H1 (cell line): ENCODE data around the gene CNOT10. TPM values are rescaled to one million over a fixed set of nuclear protein-coding genes. Genes with fewer than 3 reads are reported as not detected.

Experiments used
- CTCF ChIA-PET: fragments of 300-600 bp; sonication (Branson Sonifier 250); formaldehyde crosslinking; loops from one replicate; lab custom pipeline; 2021; ENCODE audit not compliant: partially characterized antibody; lab: Charles Lee
- POLR2A ChIA-PET: fragments of 300-600 bp; sonication (Branson Sonifier 250); formaldehyde crosslinking; loops from one replicate; lab custom pipeline; 2021; ENCODE audit warnings: inconsistent platforms; ENCODE audit not compliant: partially characterized antibody; lab: Charles Lee
- DNase-seq, 2 experiments: peaks; one replicate each; pipeline versions ENCODE4 v3.0.0 to v3.0.0-alpha.2; 2010 to 2022; ENCODE audit warnings: low spot score in 2 of 2, low read depth in 1 of 2, mixed read lengths in 1 of 2
- FAIRE-seq: peaks from 2 replicates; lab custom pipeline; 2011; peaks lifted over from hg19 to GRCh38; lab: Jason Lieb, UNC
- H2AFZ ChIP-seq: 2 replicates; pipeline ENCODE4 v1.8.1; 2012; ENCODE audit warnings: low read length, inconsistent platforms
- H2AK5ac ChIP-seq: 2 replicates; pipeline ENCODE4 v1.6.1; 2013; ENCODE audit warnings: low read depth, low read length
- H2BK120ac ChIP-seq: replicated peaks from 2 replicates; pipeline ENCODE3; 2013; ENCODE audit warnings: low read depth, low read length, inconsistent platforms
- H2BK12ac ChIP-seq: 2 replicates; pipeline ENCODE4 v1.6.1; 2013; ENCODE audit warnings: low read depth, low read length
- H2BK15ac ChIP-seq: 2 replicates; pipeline ENCODE4 v1.6.1; 2013; ENCODE audit warnings: low read length
- H2BK20ac ChIP-seq: 2 replicates; pipeline ENCODE4 v1.6.1; 2013; ENCODE audit warnings: low read length
- H2BK5ac ChIP-seq: 2 replicates; pipeline ENCODE4 v1.6.1; 2013; ENCODE audit warnings: low read depth, low read length
- H3K14ac ChIP-seq: 2 replicates; pipeline ENCODE4 v1.6.1; 2013; ENCODE audit warnings: inconsistent platforms; ENCODE audit not compliant: insufficient read length
- H3K18ac ChIP-seq: 2 replicates; pipeline ENCODE4 v1.6.1; 2013; ENCODE audit warnings: low read length; ENCODE audit errors: extremely low read depth
- H3K23ac ChIP-seq: 2 replicates; pipeline ENCODE4 v1.6.1; 2013; ENCODE audit warnings: inconsistent platforms; ENCODE audit not compliant: insufficient read length
- H3K23me2 ChIP-seq: 2 replicates; pipeline ENCODE4 v1.6.1; 2013; ENCODE audit warnings: low read depth, low read length
- H3K27ac ChIP-seq: 2 replicates; pipeline ENCODE4 v1.6.1; 2011; ENCODE audit warnings: low read depth, low read length, inconsistent platforms
- H3K27me3 ChIP-seq, 4 experiments: replicated peaks in 1 of 4; 1 replicate in 1 of 4; 2 replicates in 3 of 4; pipeline versions ENCODE4 v1.6.1 to v1.8.1; 2011 to 2013; ENCODE audit warnings: low read length in 3 of 4, mild to moderate bottlenecking in 3 of 4, inconsistent platforms in 2 of 4, mixed read lengths in 2 of 4, moderate library complexity in 1 of 4; ENCODE audit not compliant: control insufficient read depth in 3 of 4, insufficient read depth in 3 of 4; ENCODE audit errors: extremely low read depth in 1 of 4
- H3K36me3 ChIP-seq, 4 experiments: 2 replicates each; pipeline versions ENCODE4 v1.6.1 to v1.8.1; 2011 to 2013; ENCODE audit warnings: mild to moderate bottlenecking in 4 of 4, low read length in 3 of 4, moderate library complexity in 2 of 4, control low read depth in 1 of 4, inconsistent platforms in 1 of 4; ENCODE audit not compliant: insufficient read depth in 4 of 4, control insufficient read depth in 2 of 4
- H3K4ac ChIP-seq: replicated peaks from 2 replicates; pipeline ENCODE3; 2013; ENCODE audit warnings: low read length, low read depth, mixed read lengths, inconsistent platforms; ENCODE audit not compliant: insufficient read length
- H3K4me1 ChIP-seq, 4 experiments: replicated peaks in 1 of 4; 1 replicate in 1 of 4; 2 replicates in 3 of 4; pipeline versions ENCODE4 v1.6.1 to v1.8.1; 2011 to 2013; ENCODE audit warnings: low read length in 3 of 4, inconsistent platforms in 2 of 4, mixed read lengths in 1 of 4; ENCODE audit not compliant: insufficient read depth in 4 of 4, control insufficient read depth in 3 of 4
- H3K4me2 ChIP-seq, 2 experiments: 2 replicates each; pipeline versions ENCODE4 v1.6.1 to v1.8.1; 2011 to 2013; ENCODE audit warnings: low read depth in 2 of 2, low read length in 2 of 2, control low read depth in 1 of 2, inconsistent platforms in 1 of 2, mild to moderate bottlenecking in 1 of 2; ENCODE audit not compliant: insufficient read depth in 1 of 2
- H3K4me3 ChIP-seq, 4 experiments: fragments of 200-600, 300-600 bp in 1 of 4; sonication (generic), shearing (Covaris generic), sonication (Bioruptor Twin) in 1 of 4; 2 replicates each; pipeline versions ENCODE4 v1.5.1 to v1.8.1; 2011 to 2016; ENCODE audit warnings: low read length in 4 of 4, low read depth in 3 of 4, control low read depth in 2 of 4, inconsistent platforms in 2 of 4, mild to moderate bottlenecking in 2 of 4, mixed read lengths in 1 of 4, moderate library complexity in 1 of 4; ENCODE audit not compliant: insufficient read depth in 2 of 4; ENCODE audit errors: extremely low read depth in 1 of 4
- H3K56ac ChIP-seq: replicated peaks from 2 replicates; pipeline ENCODE3; 2013; ENCODE audit warnings: low read depth, mild to moderate bottlenecking, mixed read lengths, low read length, inconsistent platforms; ENCODE audit not compliant: insufficient read length
- H3K79me1 ChIP-seq: 2 replicates; pipeline ENCODE4 v1.6.1; 2013; ENCODE audit warnings: low read depth, low read length, control low read depth
- H3K79me2 ChIP-seq, 2 experiments: 2 replicates each; pipeline versions ENCODE4 v1.6.1 to v1.8.1; 2012 to 2013; ENCODE audit warnings: low read length in 2 of 2, mild to moderate bottlenecking in 2 of 2, inconsistent platforms in 1 of 2; ENCODE audit not compliant: insufficient read depth in 2 of 2, control insufficient read depth in 1 of 2
- H3K9ac ChIP-seq, 4 experiments: replicated peaks in 1 of 4; 1 replicate in 1 of 4; 2 replicates in 3 of 4; pipeline versions ENCODE4 v1.6.1 to v1.8.1; 2011 to 2013; ENCODE audit warnings: low read depth in 3 of 4, low read length in 3 of 4, control low read depth in 2 of 4, mild to moderate bottlenecking in 2 of 4, moderate library complexity in 2 of 4, inconsistent platforms in 1 of 4; ENCODE audit errors: extremely low read depth in 1 of 4
- H3K9me3 ChIP-seq, 2 experiments: 2 replicates each; pipeline versions ENCODE4 v1.6.1 to v1.8.1; 2012 to 2013; ENCODE audit warnings: mild to moderate bottlenecking in 2 of 2, moderate library complexity in 2 of 2, control low read depth in 1 of 2, inconsistent platforms in 1 of 2, low read depth in 1 of 2, low read length in 1 of 2, mixed read lengths in 1 of 2; ENCODE audit not compliant: insufficient read depth in 2 of 2
- H4K20me1 ChIP-seq, 2 experiments: replicated peaks in 1 of 2; 2 replicates each; pipeline versions ENCODE3 to v1.8.1; 2011 to 2013; ENCODE audit warnings: inconsistent platforms in 2 of 2, low read length in 2 of 2, mild to moderate bottlenecking in 1 of 2; ENCODE audit not compliant: insufficient read depth in 2 of 2, control insufficient read depth in 1 of 2
- H4K5ac ChIP-seq: 2 replicates; pipeline ENCODE4 v1.6.1; 2013; ENCODE audit warnings: low read length, low read depth, mixed read lengths, inconsistent platforms; ENCODE audit not compliant: insufficient read length
- H4K8ac ChIP-seq: 2 replicates; pipeline ENCODE4 v1.8.0; 2013; ENCODE audit warnings: mild to moderate bottlenecking, moderate library complexity, low read length, inconsistent platforms; ENCODE audit not compliant: insufficient read depth; ENCODE audit errors: extremely low read depth
- H4K91ac ChIP-seq: replicated peaks from 2 replicates; pipeline ENCODE3; 2013; ENCODE audit warnings: low read length, mixed read lengths, inconsistent platforms; ENCODE audit not compliant: insufficient read length
- ATF3 ChIP-seq: IDR thresholded peaks from 2 replicates; pipeline ENCODE4 v1.6.1; 2011; ENCODE audit warnings: low read depth, mild to moderate bottlenecking, low read length; ENCODE audit not compliant: insufficient read depth
- CREB1 ChIP-seq: IDR thresholded peaks from 2 replicates; pipeline ENCODE4 v1.6.1; 2012; ENCODE audit warnings: inconsistent platforms
- MAX ChIP-seq: IDR thresholded peaks from 2 replicates; pipeline ENCODE4 v1.6.1; 2012; ENCODE audit warnings: inconsistent platforms
- PHF8 ChIP-seq: fragments of 200-600 bp; sonication (generic); conservative IDR thresholded peaks from 2 replicates; pipeline ENCODE4 v1.7.1; 2012; ENCODE audit warnings: low read depth, mild to moderate bottlenecking, inconsistent platforms, low read length, moderate library complexity
- POLR2AphosphoS5 ChIP-seq: IDR thresholded peaks from 2 replicates; pipeline ENCODE4 v1.6.1; 2011; ENCODE audit warnings: low read depth, low read length
- POU5F1 ChIP-seq: IDR thresholded peaks from 2 replicates; pipeline ENCODE4 v1.6.1; 2011; ENCODE audit warnings: low read depth, mild to moderate bottlenecking, low read length, moderate library complexity
- RXRA ChIP-seq: IDR thresholded peaks from 2 replicates; pipeline ENCODE4 v1.6.1; 2011; ENCODE audit warnings: low read depth, mild to moderate bottlenecking, low read length, moderate library complexity; ENCODE audit not compliant: insufficient read depth
- SAP30 ChIP-seq: fragments of 300-600 bp; sonication (generic); IDR thresholded peaks from 2 replicates; pipeline ENCODE4 v1.7.1; 2012; ENCODE audit warnings: low read length, moderate library complexity, mild to moderate bottlenecking, inconsistent platforms; ENCODE audit not compliant: insufficient read depth, insufficient replicate concordance
- SRF ChIP-seq: IDR thresholded peaks from 2 replicates; pipeline ENCODE4 v1.6.1; 2011; ENCODE audit warnings: mild to moderate bottlenecking, low read depth, low read length, moderate library complexity
- WGBS, 2 experiments: shearing (Covaris generic) in 1 of 2; methylation state at CpG; one replicate each; pipeline versions ENCODE4 v1.1.6 to v1.1.7; 2013 to 2015; ENCODE audit warnings: low lambda C conversion rate in 2 of 2, mixed read lengths in 2 of 2, inconsistent platforms in 1 of 2, low coverage in 1 of 2, missing lambda C conversion rate in 1 of 2; ENCODE audit not compliant: insufficient replicate concordance in 2 of 2, insufficient coverage in 1 of 2, insufficient read length in 1 of 2; ENCODE audit errors: extremely low coverage in 1 of 2, missing lambda C conversion rate in 1 of 2; 5-methylcytosine and 5-hydroxymethylcytosine counted together
- polyA plus RNA-seq, 7 experiments: library from polyadenylated mRNA; depleted of rRNA in 3 of 7; stranded (reverse) in 5 of 7; unstranded in 2 of 7; fragments of >200 nt in 5 of 7; fragments of 200-250 nt in 2 of 7; gene quantifications; 1 replicate in 5 of 7; 2 replicates in 1 of 7; 4 replicates in 1 of 7; pipeline versions ENCODE4 v1.2.1 to v1.2.3, GENCODE V29; 2011 to 2013; ENCODE audit warnings: missing spikeins in 2 of 7, mixed read lengths in 2 of 7
- total RNA-seq: library from RNA; stranded (reverse); fragmentation: NEBNext Ultra II Directional; extraction: Animal tissue kit (Norgen Biotek cat#: 25700); gene quantifications from 2 replicates; pipeline ENCODE4 v1.2.1, GENCODE V29; 2021

Gene CNOT10
- total and polyA plus RNA-seq, 2 of the 8 experiments (the other 6 are each of a cell fraction or from before 2014, with no cell fraction given), result 39.9 to 55.9 TPM

GRCh38 chr3:32681811-32682210 lies 3.2 kb upstream of the CNOT10 start:
- no peak overlapping the region for H2BK5ac ChIP-seq
- H3K23ac ChIP-seq, result no peak overlapping the region
- H3K27ac ChIP-seq, result no peak overlapping the region
- 91% methylated on average over 4 of the region's 4 CpGs; no CpG with 5 or more reads in 1 of the 2 experiments for WGBS, 2 experiments
- H3K56ac ChIP-seq, result no peak overlapping the region
- no peak overlapping the region for H3K4me3 ChIP-seq
- no peak overlapping the region for H3K14ac ChIP-seq
- H3K4me1 ChIP-seq, result peaks cover 0 to 9% (median 2%) of the 10 kb centered on the region in 4 experiments; a peak in 4 of 7 replicates
- no peak for TF ChIP-seq RXRA
- no peak for TF ChIP-seq SAP30
- no peak for TF ChIP-seq SRF
- TF ChIP-seq CREB1, result no peak
- TF ChIP-seq POU5F1, result no peak
- TF ChIP-seq PHF8, result no peak
- TF ChIP-seq ATF3, result no peak
- no peak for TF ChIP-seq POLR2AphosphoS5
- TF ChIP-seq MAX, result no peak
- CTCF ChIA-PET, result interaction anchor here (1.3 kb wide), 1 partner anchor 172 kb away, joined by 4 read pairs; no protein-coding TSS in a partner anchor
- no peak overlapping the region for H2AK5ac ChIP-seq
- H4K8ac ChIP-seq, result no peak overlapping the region
- no peaks in the 10 kb centered on the region for H3K9me3 ChIP-seq
- no peak overlapping the region for H2BK120ac ChIP-seq
- no peaks in the 10 kb centered on the region; the same call in 1 of the 2 replicates for H3K23me2 ChIP-seq
- peaks cover 4 to 14% of the 10 kb centered on the region in 2 experiments for H3K79me2 ChIP-seq
- H3K4me2 ChIP-seq, result no peak overlapping the region
- H3K79me1 ChIP-seq, result peaks cover 2% of the 10 kb centered on the region; the same call in 1 of the 2 replicates
- H3K9ac ChIP-seq, result no peak overlapping the region
- no peaks in the 10 kb centered on the region for H4K20me1 ChIP-seq
- no peak overlapping the region for H2AFZ ChIP-seq
- H2BK15ac ChIP-seq, result no peak overlapping the region
- no peak overlapping the region for H4K91ac ChIP-seq
- POLR2A ChIA-PET, result no interaction called here
- no peak overlapping the region for H3K4ac ChIP-seq
- no peak for FAIRE-seq
- no peak overlapping the region for H2BK20ac ChIP-seq
- no peak overlapping the region for H2BK12ac ChIP-seq
- H4K5ac ChIP-seq, result no peak overlapping the region
- 0 out of 8 replicates have a peak, but pooled peaks cover 0 to 1% (median 0%) of the 10 kb centered on the region in 4 experiments for H3K36me3 ChIP-seq
- no peaks in the 10 kb centered on the region for H3K27me3 ChIP-seq
- DNase-seq, result no peak
- no peak overlapping the region for H3K18ac ChIP-seq
